Activated T-helper 2 cell treated with anti-CD3 and anti-CD28 coated beads, Interferon-gamma antibody, Interleukin-2, Interleukin-4, amounts not matched to agents 10 μg/mL and 5 μg/mL and 100 μg/mL, durations not matched to agents 14 hours and 24 hours and 36 hours (primary cell): ENCODE results near the gene TRIM63. TPM values are rescaled to one million over a fixed set of nuclear protein-coding genes. Genes with fewer than 3 reads are reported as not detected.
"Not testable (repeated sequence)": the region's sequence is repeated elsewhere in the genome, so short reads cannot be mapped to it uniquely, and the experiment has no call there.

ENCODE experiments used
- DNase-seq: peaks from one replicate; pipeline ENCODE4 v3.0.0; 2021; ENCODE audit warnings: low spot score
- H3K27ac Mint-ChIP-seq: one replicate; pipeline ENCODE4 v1.8.0; 2021; ENCODE audit warnings: mixed read lengths
- H3K27me3 Mint-ChIP-seq: one replicate; pipeline ENCODE4 v1.8.0; 2021; ENCODE audit warnings: low read depth, mixed read lengths
- H3K36me3 Mint-ChIP-seq: one replicate; pipeline ENCODE4 v1.8.0; 2021; ENCODE audit warnings: low read depth, mixed read lengths
- H3K4me1 Mint-ChIP-seq: one replicate; pipeline ENCODE4 v1.8.0; 2021; ENCODE audit warnings: low read depth, mixed read lengths
- H3K4me3 Mint-ChIP-seq: one replicate; pipeline ENCODE4 v1.8.0; 2021; ENCODE audit warnings: low read depth, mild to moderate bottlenecking, moderate library complexity, mixed read lengths
- H3K9me3 Mint-ChIP-seq: one replicate; pipeline ENCODE4 v1.8.0; 2021; ENCODE audit warnings: mixed read lengths
- intact Hi-C: fragments of 100-400 bp; cut with micrococcal nuclease; formaldehyde crosslinking; loops from one replicate; pipeline ENCODE4 v1.15.1; 2023
- total RNA-seq: library from RNA; stranded (reverse); gene quantifications from 2 replicates; pipeline ENCODE4 v1.2.3, GENCODE V29; 2022

Gene TRIM63
- total RNA-seq, result not detected in 2 replicates

GRCh38 chr1:26067432-26067911 lies at the start of gene TRIM63:
TRIM63 (minus strand) TSS chr1:26067630; CDS start chr1:26067494, 136 bp downstream.
- no peaks in the 10 kb centered on the region for H3K4me1 Mint-ChIP-seq
- H3K27me3 Mint-ChIP-seq, result peaks cover 35% of the 10 kb centered on the region
- no peaks in the 10 kb centered on the region for H3K36me3 Mint-ChIP-seq
- H3K9me3 Mint-ChIP-seq, result no peaks in the 10 kb centered on the region
- intact Hi-C loops, result no loop called here
- no peak within 1 kb of the TSS for H3K4me3 Mint-ChIP-seq
- no peak within 1 kb of the TSS for H3K27ac Mint-ChIP-seq
- DNase-seq, result no peak

GRCh38 chr1:26114165-26114927 lies 46.9 kb upstream of the TRIM63 start:
- H3K36me3 Mint-ChIP-seq, result peaks cover 37% of the 10 kb centered on the region
- no peak overlapping the region for H3K27ac Mint-ChIP-seq
- no peak for DNase-seq
- H3K4me3 Mint-ChIP-seq, result no peak overlapping the region
- H3K4me1 Mint-ChIP-seq, result peaks cover 32% of the 10 kb centered on the region
- intact Hi-C loops, result no loop called here
- H3K9me3 Mint-ChIP-seq, result no peaks in the 10 kb centered on the region
- H3K27me3 Mint-ChIP-seq, result no peaks in the 10 kb centered on the region

GRCh38 chr1:26112407-26112775 lies 45.0 kb upstream of the TRIM63 start:
- intact Hi-C loops, result no loop called here
- H3K36me3 Mint-ChIP-seq, result peaks cover 20% of the 10 kb centered on the region
- H3K27me3 Mint-ChIP-seq, result no peaks in the 10 kb centered on the region
- peaks cover 29% of the 10 kb centered on the region for H3K4me1 Mint-ChIP-seq
- no peaks in the 10 kb centered on the region for H3K9me3 Mint-ChIP-seq
- peak overlapping the region; percentile 96 for H3K4me3 Mint-ChIP-seq
- DNase-seq, result no peak
- peak overlapping the region; percentile 91 for H3K27ac Mint-ChIP-seq

GRCh38 chr1:26111530-26112406 lies 44.3 kb upstream of the TRIM63 start, which contains the start of gene PDIK1L:
PDIK1L (plus strand) TSS chr1:26111824; CDS start chr1:26114309, 2,485 bp downstream.
- Mint-ChIP-seq H3K36me3 (peaks cover 16% of the 10 kb centered on the region), H3K27me3 (no peaks in the 10 kb centered on the region), H3K4me3 (peak within 1 kb of the TSS; percentile 96), H3K27ac (peak within 1 kb of the TSS; percentile 92), H3K9me3 (no peaks in the 10 kb centered on the region), H3K4me1 (peaks cover 29% of the 10 kb centered on the region)
- DNase-seq, result peak; percentile 90
- intact Hi-C loops, result loop anchor here (1.0 to 2.0 kb wide), 4 partner anchors 15 to 123 kb away; partner anchors contain the start of genes CEP85 and PAFAH2

GRCh38 chr1:26110731-26111529 lies 43.5 kb upstream of the TRIM63 start:
- intact Hi-C loops, result loop anchor here (1.0 to 2.0 kb wide), 4 partner anchors 15 to 123 kb away; partner anchors contain the start of genes CEP85 and PAFAH2
- H3K27ac Mint-ChIP-seq, result peak overlapping the region; percentile 79
- H3K4me3 Mint-ChIP-seq, result peak overlapping the region; percentile 90
- no peaks in the 10 kb centered on the region for H3K9me3 Mint-ChIP-seq
- no peaks in the 10 kb centered on the region for H3K27me3 Mint-ChIP-seq
- H3K36me3 Mint-ChIP-seq, result peaks cover 16% of the 10 kb centered on the region
- DNase-seq, result peak; percentile 76
- H3K4me1 Mint-ChIP-seq, result peaks cover 29% of the 10 kb centered on the region

GRCh38 chr1:26109229-26110164 lies 42.1 kb upstream of the TRIM63 start:
- Mint-ChIP-seq H3K9me3 (no peaks in the 10 kb centered on the region), H3K36me3 (peaks cover 9% of the 10 kb centered on the region), H3K27ac (peak overlapping the region; percentile 79), H3K4me3 (peak overlapping the region; percentile 90), H3K27me3 (peaks cover 5% of the 10 kb centered on the region), H3K4me1 (peaks cover 36% of the 10 kb centered on the region)
- no peak for DNase-seq
- intact Hi-C loops, result loop anchor here (2.0 to 10.0 kb wide), 3 partner anchors 57 to 285 kb away; partner anchors contain the start of gene PAFAH2

- Mint-ChIP-seq H3K4me1 (peaks cover 22% of the 10 kb centered on the region), H3K27me3 (peaks cover 25% of the 10 kb centered on the region)
- DNase-seq, H3K27ac Mint-ChIP-seq, H3K4me3 Mint-ChIP-seq, H3K9me3 Mint-ChIP-seq, H3K36me3 Mint-ChIP-seq: not testable (repeated sequence)
- intact Hi-C loops, result loop anchor here (1.0 to 10.0 kb wide), 3 partner anchors 40 to 290 kb away; no protein-coding TSS in a partner anchor
Measured at GRCh38 chr1:26105226-26105548, 37.8 kb upstream of the TRIM63 start.

GRCh38 chr1:26102526-26102925 lies 35.1 kb upstream of the TRIM63 start:
- DNase-seq, result no peak
- intact Hi-C loops, result loop anchor here (10.0 kb wide), 1 partner anchor 292 kb away; no protein-coding TSS in a partner anchor

GRCh38 chr1:26102119-26102518 lies 34.7 kb upstream of the TRIM63 start:
- no peak for DNase-seq
- Mint-ChIP-seq H3K9me3 (no peaks in the 10 kb centered on the region), H3K4me3 (no peak overlapping the region), H3K36me3 (no peaks in the 10 kb centered on the region), H3K27me3 (peaks cover 27% of the 10 kb centered on the region), H3K27ac (no peak overlapping the region), H3K4me1 (peaks cover 24% of the 10 kb centered on the region)
- intact Hi-C loops, result loop anchor here (10.0 kb wide), 1 partner anchor 293 kb away; no protein-coding TSS in a partner anchor

More at GRCh38 chr1:26102526-26102925, 35.1 kb upstream of the TRIM63 start:
- Mint-ChIP-seq H3K4me1 (peaks cover 21% of the 10 kb centered on the region), H3K4me3 (no peak overlapping the region), H3K27ac (no peak overlapping the region), H3K27me3 (peaks cover 27% of the 10 kb centered on the region), H3K36me3 (no peaks in the 10 kb centered on the region), H3K9me3 (no peaks in the 10 kb centered on the region)

- H3K27me3 Mint-ChIP-seq, result peaks cover 36% of the 10 kb centered on the region
- not testable (repeated sequence) for H3K27ac Mint-ChIP-seq
- intact Hi-C loops, result loop anchor here (10.0 kb wide), 1 partner anchor 295 kb away; no protein-coding TSS in a partner anchor
Measured at GRCh38 chr1:26100204-26100603, 32.8 kb upstream of the TRIM63 start.

GRCh38 chr1:26099780-26100179 lies 32.4 kb upstream of the TRIM63 start:
- H3K27ac Mint-ChIP-seq, result no peak overlapping the region
- peaks cover 22% of the 10 kb centered on the region for H3K4me1 Mint-ChIP-seq
- H3K4me3 Mint-ChIP-seq, result no peak overlapping the region
- H3K9me3 Mint-ChIP-seq, result no peaks in the 10 kb centered on the region
- DNase-seq, result no peak
- no peaks in the 10 kb centered on the region for H3K36me3 Mint-ChIP-seq
- intact Hi-C loops, result loop anchor here (10.0 kb wide), 1 partner anchor 295 kb away; no protein-coding TSS in a partner anchor
- H3K27me3 Mint-ChIP-seq, result peaks cover 34% of the 10 kb centered on the region

More at GRCh38 chr1:26100204-26100603, 32.8 kb upstream of the TRIM63 start:
- H3K9me3 Mint-ChIP-seq, DNase-seq, H3K36me3 Mint-ChIP-seq, H3K4me3 Mint-ChIP-seq: not testable (repeated sequence)
- H3K4me1 Mint-ChIP-seq, result peaks cover 26% of the 10 kb centered on the region
